NOMO-1 treated with dmso at 0.1 percent for 144 hours (cell line): ENCODE data around the gene BTRC.
A peak's percentile ranks its signal among the peaks of the same experiment; 100 is the strongest.
"Not testable (repeated sequence)": the region's sequence is repeated elsewhere in the genome, so short reads cannot be mapped to it uniquely, and the experiment has no call there.

ENCODE experiments used
- DNase-seq: peaks from one replicate; lab custom pipeline; 2025; ENCODE audit not compliant: unreplicated experiment; lab: John Stamatoyannopoulos, UW

BTRC gene

DNA sequence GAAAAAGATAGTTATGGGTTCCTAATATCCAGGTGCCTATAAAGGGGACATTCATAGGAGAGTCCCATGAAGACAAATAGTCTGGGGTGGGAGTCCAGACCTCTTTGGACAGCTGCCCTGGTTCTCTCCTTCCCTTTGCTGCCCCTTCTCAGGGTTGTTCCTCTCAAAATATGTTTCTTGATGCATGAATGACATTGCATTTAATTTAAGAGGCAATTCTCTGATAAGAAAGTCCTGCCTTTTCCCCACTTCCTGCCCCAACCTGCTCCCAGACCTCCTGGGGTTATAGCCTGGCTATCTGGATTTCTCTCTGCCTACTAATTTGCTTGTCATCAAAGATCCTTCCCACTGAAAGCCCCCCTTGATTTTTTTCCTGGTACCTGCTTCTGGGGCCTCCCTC is 12.5 kb upstream of the BTRC start:
- no peak for DNase-seq

DNA sequence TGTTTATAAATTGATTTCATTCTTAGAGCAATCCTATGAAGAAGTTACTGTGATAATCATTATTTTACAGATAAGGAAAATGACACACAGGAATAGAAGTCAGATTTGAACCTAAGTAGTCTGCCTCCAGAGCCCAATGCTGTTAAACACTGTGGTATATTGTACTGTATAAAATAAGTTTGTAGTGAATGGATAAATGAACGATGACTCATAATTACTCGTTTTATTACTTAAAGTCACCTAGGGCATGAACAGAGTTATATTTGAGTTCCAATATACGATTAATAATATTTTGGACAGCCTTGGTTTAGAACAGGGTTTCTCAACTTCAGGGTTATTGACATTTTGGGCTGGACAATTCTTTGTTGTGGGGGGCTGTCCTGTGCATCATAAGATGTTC is 7.8 kb upstream of the BTRC start:
- DNase-seq, result no peak

DNA sequence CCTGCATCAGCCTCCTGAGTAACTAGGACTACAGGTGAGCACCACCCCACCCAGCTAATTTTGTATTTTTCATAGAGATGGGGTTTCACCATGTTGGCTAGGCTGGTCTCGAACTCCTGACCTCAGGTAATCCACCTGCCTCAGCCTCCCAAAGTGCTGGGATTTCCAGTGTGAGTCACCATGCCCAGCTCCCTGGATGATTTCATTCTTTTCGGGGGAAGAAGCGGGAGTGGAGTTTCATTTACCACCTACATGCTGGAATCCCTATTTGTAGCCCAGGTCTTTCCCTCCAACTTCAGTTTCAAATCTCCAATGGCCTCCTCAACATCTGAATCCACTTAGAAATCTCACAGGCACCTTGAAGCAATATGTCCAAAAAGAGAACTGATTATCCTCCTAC is 2.9 kb upstream of the BTRC start:
- DNase-seq, result no peak

GRCh38 chr10:101351477-101351876 is 2.5 kb upstream of the BTRC start:
- no peak for DNase-seq

DNA sequence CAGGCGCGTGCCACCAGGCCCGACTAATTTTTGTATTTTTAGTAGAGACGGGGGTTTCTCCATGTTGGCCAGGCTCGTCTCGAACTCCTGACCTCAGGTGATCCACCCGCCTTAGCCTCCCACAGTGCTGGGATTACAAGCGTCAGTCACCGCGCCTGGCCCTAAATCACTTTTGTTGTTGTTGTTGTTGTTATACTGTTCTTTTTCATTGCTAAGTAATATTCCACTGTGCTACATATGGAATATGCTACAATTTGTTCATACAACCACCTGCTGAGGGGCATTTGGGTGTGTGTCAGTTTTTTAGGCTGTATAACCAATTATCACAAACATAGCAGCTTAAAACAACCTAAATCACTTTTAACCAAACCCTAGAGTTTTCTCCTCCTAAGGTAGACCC is 1.1 kb upstream of the BTRC start:
- DNase-seq, result not testable (repeated sequence)

GRCh38 chr10:101354328-101355071 is 535 bp downstream of the BTRC start:
- DNase-seq, result peak; percentile 6

DNA sequence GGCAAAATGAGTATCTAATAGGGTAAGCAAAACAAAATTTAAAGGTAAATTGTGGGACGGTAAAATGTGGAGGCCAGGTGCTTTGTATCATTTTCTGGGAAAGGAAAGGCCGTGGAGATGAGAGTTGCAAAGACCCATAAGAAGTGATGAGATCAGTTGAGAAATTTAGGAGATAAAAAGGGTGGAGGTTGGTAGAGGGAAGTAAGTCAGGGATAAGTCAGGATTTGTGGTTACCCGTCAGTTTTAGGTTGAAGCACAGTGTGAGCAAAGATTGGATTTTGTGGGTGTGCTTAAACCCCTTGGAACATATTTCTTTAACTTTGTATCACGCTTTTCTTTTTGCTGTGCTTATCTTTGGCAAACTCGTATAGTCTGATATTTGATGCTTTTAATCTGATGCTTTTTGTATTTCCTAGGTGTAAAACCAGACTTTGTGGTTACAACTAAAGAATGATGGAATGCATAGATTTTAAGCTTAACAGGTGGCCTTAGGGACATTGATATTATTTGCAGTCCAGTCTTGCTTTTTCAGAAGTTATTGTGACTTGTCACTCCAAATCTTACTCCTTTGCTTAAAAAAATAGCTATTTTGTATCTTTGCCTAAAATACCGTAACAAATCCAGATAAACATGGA is 1.2 kb downstream of the BTRC start:
- DNase-seq, result no peak

DNA sequence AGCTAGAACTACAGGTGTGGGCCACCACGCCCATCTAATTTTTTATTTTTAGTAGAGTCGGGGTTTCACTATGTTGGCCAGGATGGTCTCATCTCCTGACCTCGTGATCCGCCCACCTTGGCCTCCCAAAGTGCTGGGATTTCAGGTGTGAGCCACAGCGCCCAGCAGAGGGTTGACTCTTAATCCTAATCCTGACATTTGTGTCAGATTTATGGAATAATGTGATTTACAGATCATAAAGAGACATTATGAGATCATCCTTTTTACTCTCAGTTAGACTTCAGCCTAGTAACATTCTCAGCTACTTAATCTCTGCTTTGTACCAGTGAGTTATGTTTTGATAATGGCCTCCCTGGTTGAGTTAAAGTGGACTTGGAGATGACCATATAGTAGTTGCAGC is 2.2 kb downstream of the BTRC start:
- DNase-seq, result no peak

DNA sequence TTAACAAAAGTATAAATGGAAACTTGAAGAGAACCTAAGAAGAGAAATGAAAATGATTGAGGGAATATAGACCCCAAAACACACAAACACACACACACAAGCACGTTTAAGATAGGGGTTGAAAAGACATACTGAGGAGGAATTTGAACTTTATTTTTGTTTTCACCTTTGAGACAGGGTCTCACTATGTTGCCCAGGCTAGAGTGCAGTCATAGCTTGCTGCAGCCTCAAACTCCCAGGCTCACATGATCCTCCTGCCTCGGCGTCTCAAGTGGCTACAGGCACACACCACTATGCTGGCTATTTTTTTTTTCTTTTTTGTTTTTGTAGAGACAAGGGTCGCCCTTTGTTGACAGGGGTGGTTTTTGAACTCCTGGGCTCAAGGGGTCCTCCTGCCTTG is 4.0 kb downstream of the BTRC start:
- DNase-seq, result no peak

DNA sequence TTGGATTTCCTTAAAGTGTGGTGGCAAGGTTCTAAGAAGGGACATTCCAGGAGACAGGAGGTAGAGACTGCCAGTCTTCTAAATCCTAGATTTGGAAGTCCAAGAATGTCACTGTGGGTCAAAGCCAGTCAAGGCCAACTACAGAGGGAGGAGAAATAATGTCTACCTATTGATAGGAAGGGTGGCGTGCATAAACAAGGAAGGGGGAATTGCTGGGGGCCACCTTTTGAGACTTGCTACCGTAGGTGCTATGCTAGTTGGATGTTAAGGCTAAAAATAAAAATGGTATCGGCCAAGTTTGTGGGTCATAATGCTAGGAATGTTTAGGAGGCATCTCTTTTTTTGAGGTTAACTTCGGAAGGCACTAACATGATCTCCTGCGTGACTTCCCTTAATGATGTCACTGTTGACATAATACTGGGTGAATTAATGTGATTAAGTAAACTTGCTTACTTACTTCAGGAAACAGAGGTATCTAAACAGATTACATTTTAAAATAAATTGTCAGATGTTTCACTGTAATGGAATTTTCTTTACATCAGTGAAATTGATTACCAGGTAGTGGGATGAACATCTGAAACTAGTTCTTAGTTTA is 4.8 kb downstream of the BTRC start:
- DNase-seq, result no peak

DNA sequence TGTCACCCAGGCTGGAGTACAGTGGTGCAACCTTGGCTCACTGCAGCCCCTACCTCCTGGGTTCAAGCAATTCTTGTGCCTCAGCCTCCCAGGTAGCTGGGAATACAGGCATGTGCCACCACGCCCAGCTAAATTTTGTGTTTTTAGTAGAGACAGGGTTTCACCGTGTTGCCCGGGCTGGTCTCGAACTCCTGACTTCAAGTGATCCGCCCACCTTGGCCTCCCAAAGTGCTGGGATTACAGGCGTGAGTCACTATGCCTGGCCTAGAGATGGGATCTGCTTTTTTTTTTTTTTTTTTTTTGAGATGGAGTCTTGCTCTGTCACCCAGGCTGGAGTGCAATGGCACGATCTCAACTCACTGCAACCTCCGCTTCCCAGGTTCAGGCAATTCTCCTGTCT is 6.1 kb downstream of the BTRC start:
- not testable (repeated sequence) for DNase-seq

DNA sequence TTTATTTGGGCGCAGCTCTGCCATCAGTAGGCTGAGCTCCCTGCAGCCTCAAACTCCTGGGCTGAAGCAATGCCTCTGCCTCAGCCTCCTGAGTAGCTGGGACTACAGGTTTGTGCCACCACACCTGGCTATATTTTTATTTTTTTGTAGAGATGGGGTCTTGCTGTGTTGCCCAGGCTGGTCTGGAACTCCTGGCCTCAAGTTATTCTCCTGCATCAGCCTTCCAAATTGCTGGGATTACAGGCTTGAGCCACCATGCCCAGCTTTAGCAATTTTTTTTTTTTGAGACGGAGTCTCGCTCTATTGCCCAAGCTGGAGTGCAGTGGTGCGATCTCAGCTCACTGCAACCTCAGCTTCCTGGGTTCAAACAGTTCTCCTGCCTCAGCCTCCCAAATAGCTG is 6.9 kb downstream of the BTRC start:
- DNase-seq, result not testable (repeated sequence)

DNA sequence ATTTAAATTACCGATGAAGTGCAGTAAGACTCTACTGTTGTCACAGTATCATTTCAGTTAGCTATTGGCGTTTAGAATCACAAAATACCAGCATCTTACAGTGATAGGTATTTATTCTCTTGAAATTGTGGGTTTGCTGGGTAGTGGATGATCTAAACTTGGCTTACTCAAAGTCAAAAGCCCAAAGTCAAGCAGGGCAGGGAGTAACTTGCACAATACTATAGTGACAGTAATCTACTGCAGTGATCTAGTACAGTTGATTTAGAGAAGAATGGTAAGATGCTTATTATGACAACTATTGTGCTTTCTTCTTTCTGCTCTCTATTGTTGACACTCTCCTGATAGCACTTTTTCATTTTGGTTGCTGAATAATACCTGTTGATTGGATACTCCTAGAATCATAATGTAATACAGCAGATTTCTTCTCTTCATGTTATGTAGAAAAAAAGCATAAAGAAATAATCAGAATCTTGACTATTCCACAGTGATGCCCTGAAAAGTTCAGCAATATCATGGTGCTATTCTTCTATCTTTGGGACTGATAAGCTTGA is 10.0 kb downstream of the BTRC start:
- DNase-seq, result no peak

GRCh38 chr10:101364721-101365120 is 10.8 kb downstream of the BTRC start:
- DNase-seq, result no peak

GRCh38 chr10:101367569-101368453 is 13.8 kb downstream of the BTRC start:
- DNase-seq, result no peak

DNA sequence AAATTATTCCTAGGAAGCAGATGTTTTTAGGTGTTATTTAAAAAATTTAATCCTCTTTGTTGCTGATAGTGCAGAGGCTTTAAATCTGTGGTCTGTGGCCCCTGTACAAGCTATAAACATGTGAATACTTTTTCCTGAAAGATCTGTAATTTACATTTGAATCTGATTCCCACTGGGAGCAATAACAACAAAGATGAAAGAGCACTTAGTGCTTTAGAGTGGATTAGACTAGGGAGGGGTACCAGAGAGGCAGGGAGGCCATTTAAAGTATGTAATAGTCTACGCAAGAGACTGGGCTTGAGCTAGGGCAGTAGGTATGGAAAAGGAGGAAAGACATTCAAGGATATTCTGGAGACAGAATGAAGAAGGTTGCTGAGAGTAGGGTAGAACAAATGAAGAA is 19.1 kb downstream of the BTRC start:
- DNase-seq, result no peak

- not testable (repeated sequence) for DNase-seq
Observed at GRCh38 chr10:101373993-101374392, 20.0 kb downstream of the BTRC start.

DNA sequence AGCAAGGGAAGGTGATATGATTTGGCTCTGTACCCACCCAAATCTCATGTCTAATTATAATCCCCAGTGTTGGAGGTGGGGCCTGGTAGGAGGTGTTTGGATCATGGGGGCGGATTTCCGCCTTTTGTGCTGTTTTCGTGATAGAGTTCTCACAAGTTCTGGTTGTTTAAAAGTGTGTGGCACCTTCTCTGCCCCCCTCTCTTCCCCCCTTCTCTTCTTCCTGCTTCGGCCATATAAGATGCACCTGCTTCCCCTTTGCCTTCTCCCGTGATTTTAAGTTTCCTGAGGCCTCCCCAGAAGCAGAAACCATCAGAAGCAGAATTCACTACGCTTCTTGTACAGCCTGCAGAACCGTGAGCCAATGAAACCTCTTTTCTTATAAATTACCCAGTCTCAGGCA is 21.1 kb downstream of the BTRC start:
- DNase-seq, result no peak

- no peak for DNase-seq
Observed at GRCh38 chr10:101379663-101380352, 25.8 kb downstream of the BTRC start.

- DNase-seq, result no peak
Observed at GRCh38 chr10:101380353-101381017, 26.5 kb downstream of the BTRC start.
